Gastrocnemius medialis (tissue), 4 donors: ENCODE data around the gene SULT2B1.

ENCODE experiments used
- POLR2A ChIP-seq, 2 donors: fragments of 450-650 bp; IDR thresholded peaks; one replicate each; pipeline ENCODE4 v1.6.1; 2017; ENCODE audit warnings: antibody characterized with exemption in 2 of 2, mild to moderate bottlenecking in 2 of 2, moderate library complexity in 2 of 2
- TF ChIP-seq, protein P1 (sequence below), 5 experiments: fragments of 450-650 bp in 3 of 5; fragments of 200-600 bp in 2 of 5; sonication (generic) in 2 of 5; IDR thresholded peaks in 4 of 5; conservative IDR thresholded peaks in 1 of 5; 1 replicate in 4 of 5; 2 replicates in 1 of 5; pipeline ENCODE4 v1.5.1; 2016 to 2019; ENCODE audit warnings: antibody characterized with exemption in 5 of 5, mild to moderate bottlenecking in 3 of 5, moderate library complexity in 3 of 5

DNA sequence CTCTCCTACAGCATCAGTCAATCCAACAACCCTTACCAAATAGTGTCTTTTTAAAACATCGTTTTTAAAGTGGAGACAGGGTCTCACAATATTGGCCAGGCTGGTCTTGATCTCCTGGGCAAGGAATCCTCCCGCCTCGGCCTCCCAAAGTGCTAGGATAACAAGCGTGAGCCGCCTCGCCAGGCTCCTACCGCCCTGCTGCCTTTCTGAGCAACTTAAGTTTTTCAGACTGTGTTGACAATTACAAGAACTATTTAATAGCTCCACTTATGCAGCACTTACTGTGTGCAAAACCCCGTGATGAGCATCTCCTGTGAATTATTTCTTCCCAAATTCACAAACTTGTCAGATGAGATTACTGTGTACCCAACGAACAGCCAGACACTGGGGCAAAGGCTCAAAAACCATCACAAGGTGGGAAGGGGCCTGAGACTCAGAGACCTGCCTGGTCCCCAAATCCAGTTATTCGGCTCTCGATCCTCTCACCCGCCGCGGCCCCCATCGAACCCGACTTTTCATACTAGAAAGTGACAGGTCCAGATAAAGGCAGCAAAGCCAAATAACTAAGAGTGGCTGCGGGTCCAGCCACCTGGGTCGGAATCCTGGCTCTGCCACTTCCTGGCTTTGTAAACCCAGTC, 66.4 kb downstream of the SULT2B1 start:
- TF ChIP-seq, protein P1, sequence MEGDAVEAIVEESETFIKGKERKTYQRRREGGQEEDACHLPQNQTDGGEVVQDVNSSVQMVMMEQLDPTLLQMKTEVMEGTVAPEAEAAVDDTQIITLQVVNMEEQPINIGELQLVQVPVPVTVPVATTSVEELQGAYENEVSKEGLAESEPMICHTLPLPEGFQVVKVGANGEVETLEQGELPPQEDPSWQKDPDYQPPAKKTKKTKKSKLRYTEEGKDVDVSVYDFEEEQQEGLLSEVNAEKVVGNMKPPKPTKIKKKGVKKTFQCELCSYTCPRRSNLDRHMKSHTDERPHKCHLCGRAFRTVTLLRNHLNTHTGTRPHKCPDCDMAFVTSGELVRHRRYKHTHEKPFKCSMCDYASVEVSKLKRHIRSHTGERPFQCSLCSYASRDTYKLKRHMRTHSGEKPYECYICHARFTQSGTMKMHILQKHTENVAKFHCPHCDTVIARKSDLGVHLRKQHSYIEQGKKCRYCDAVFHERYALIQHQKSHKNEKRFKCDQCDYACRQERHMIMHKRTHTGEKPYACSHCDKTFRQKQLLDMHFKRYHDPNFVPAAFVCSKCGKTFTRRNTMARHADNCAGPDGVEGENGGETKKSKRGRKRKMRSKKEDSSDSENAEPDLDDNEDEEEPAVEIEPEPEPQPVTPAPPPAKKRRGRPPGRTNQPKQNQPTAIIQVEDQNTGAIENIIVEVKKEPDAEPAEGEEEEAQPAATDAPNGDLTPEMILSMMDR (IDR thresholded peaks at IDR 0.05 in 4 of 5, conservative IDR thresholded peaks at IDR 0.05 in 1 of 5), result no peak
- no peak for TF ChIP-seq POLR2A (IDR thresholded peaks at IDR 0.05)
